Lung (tissue), 12 donors: ENCODE measurements around the gene KRTAP5-8. TPM values are rescaled to one million over a fixed set of nuclear protein-coding genes. Genes with fewer than 3 reads are reported as not detected.
"Not testable (repeated sequence)": the region's sequence is repeated elsewhere in the genome, so short reads cannot be mapped to it uniquely, and the experiment has no call there.

Experiments
- ATAC-seq: fragments of 200-7000 bp; cut with Tn5 transposase; one replicate; pipeline ENCODE4 v1.9.1; 2020; ENCODE audit warnings: moderate number of reproducible peaks; ENCODE audit not compliant: insufficient read depth, low FRiP score
- DNase-seq, 3 donors: peaks; one replicate each; pipeline ENCODE4 v3.0.0-alpha.2; 2013 to 2017
- H3K27ac ChIP-seq, 2 donors: one replicate each; pipeline ENCODE4 v1.5.1; 2013; ENCODE audit warnings: mild to moderate bottlenecking in 2 of 2, moderate library complexity in 2 of 2, control low read depth in 1 of 2, inconsistent platforms in 1 of 2, low read depth in 1 of 2, low read length in 1 of 2
- H3K27me3 ChIP-seq, 3 donors: one replicate each; pipeline ENCODE4 v1.5.1; 2013; ENCODE audit warnings: low read length in 2 of 3; ENCODE audit not compliant: control insufficient read depth in 3 of 3, insufficient read depth in 3 of 3
- H3K36me3 ChIP-seq, 4 donors: one replicate each; pipeline ENCODE4 v1.5.1; 2013; ENCODE audit warnings: low read length in 4 of 4, mild to moderate bottlenecking in 1 of 4, moderate library complexity in 1 of 4; ENCODE audit not compliant: control insufficient read depth in 4 of 4, insufficient read depth in 4 of 4
- H3K4me1 ChIP-seq, 5 donors: one replicate each; pipeline ENCODE4 v1.5.1; 2013; ENCODE audit warnings: low read length in 5 of 5, mild to moderate bottlenecking in 2 of 5, moderate library complexity in 1 of 5; ENCODE audit not compliant: control insufficient read depth in 5 of 5, insufficient read depth in 5 of 5
- H3K4me3 ChIP-seq: one replicate; pipeline ENCODE4 v1.5.1; 2013; ENCODE audit warnings: mild to moderate bottlenecking, control low read depth, moderate library complexity
- H3K9ac ChIP-seq, 2 donors: one replicate each; pipeline ENCODE4 v1.5.1; 2013; ENCODE audit warnings: low read length in 2 of 2, control low read depth in 1 of 2; ENCODE audit not compliant: insufficient read depth in 1 of 2
- H3K9me3 ChIP-seq, 4 donors: one replicate each; pipeline ENCODE4 v1.5.1; 2013; ENCODE audit warnings: low read length in 3 of 4, mild to moderate bottlenecking in 1 of 4, moderate library complexity in 1 of 4; ENCODE audit not compliant: control insufficient read depth in 4 of 4, insufficient read depth in 3 of 4
- WGBS, 2 donors: extraction: QIAGEN DNeasy Blood & Tissue Kit; methylation state at CpG; one replicate each; pipeline ENCODE4 v1.1.7; 2013; 5-methylcytosine and 5-hydroxymethylcytosine counted together
- polyA plus RNA-seq, 2 donors: library from polyadenylated mRNA; stranded (reverse); fragments of 200-250 nt; gene quantifications; one replicate each; pipeline ENCODE4 v1.2.1, GENCODE V29; 2013
- total RNA-seq, 2 donors: library from RNA; depleted of rRNA in 1 of 2; stranded (reverse); fragments of >200 nt in 1 of 2; gene quantifications; one replicate each; pipeline ENCODE4 v1.2.1, GENCODE V29; 2014 to 2021
- TF ChIP-seq, protein P1 (sequence below): IDR thresholded peaks from 2 replicates; pipeline ENCODE4 v1.5.1; 2012; ENCODE audit warnings: mild to moderate bottlenecking; ENCODE audit errors: control extremely low read depth, extremely low read depth
- donor health status: control.
- donor health status: control.
- donor health status: Bipolar disorder and iron deficiency.
- donor health status: healthy.
- donor health status: DM: yes; HTN: yes; CAD: no.

Gene KRTAP5-8
- total and polyA plus RNA-seq, 4 donors: 0.03 to 0.34 (median 0.20) TPM; not detected in 1

- Histone ChIP-seq H3K36me3 (no peaks in the 10 kb centered on the region), H3K9me3 (peaks cover 0 to 2% (median 0%) of the 10 kb centered on the region in 4 donors), H3K9ac (no peak overlapping the region), H3K4me3 (no peak overlapping the region), H3K4me1 (peaks cover 0 to 3% (median 0%) of the 10 kb centered on the region in 5 donors), H3K27me3 (peaks cover 0 to 9% (median 3%) of the 10 kb centered on the region in 3 donors), H3K27ac (no peak overlapping the region)
- DNase-seq (no peak), ATAC-seq (no peak)
- WGBS, 2 donors: 84 to 89% methylated on average over 11 of the region's 11 CpGs
- TF ChIP-seq, protein P1, sequence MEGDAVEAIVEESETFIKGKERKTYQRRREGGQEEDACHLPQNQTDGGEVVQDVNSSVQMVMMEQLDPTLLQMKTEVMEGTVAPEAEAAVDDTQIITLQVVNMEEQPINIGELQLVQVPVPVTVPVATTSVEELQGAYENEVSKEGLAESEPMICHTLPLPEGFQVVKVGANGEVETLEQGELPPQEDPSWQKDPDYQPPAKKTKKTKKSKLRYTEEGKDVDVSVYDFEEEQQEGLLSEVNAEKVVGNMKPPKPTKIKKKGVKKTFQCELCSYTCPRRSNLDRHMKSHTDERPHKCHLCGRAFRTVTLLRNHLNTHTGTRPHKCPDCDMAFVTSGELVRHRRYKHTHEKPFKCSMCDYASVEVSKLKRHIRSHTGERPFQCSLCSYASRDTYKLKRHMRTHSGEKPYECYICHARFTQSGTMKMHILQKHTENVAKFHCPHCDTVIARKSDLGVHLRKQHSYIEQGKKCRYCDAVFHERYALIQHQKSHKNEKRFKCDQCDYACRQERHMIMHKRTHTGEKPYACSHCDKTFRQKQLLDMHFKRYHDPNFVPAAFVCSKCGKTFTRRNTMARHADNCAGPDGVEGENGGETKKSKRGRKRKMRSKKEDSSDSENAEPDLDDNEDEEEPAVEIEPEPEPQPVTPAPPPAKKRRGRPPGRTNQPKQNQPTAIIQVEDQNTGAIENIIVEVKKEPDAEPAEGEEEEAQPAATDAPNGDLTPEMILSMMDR: no peak
Observed at GRCh38 chr11:71572811-71573210, 35.0 kb downstream of the KRTAP5-8 start.

- 76 to 92% methylated on average over 5 of the region's 5 CpGs for WGBS, 2 donors
- no peak for ATAC-seq
- H3K4me1 ChIP-seq: no peaks in the 10 kb centered on the region
- H3K27ac ChIP-seq: no peak overlapping the region
- TF ChIP-seq, protein P1: no peak
- no peak for DNase-seq
- peaks cover 0 to 9% (median 3%) of the 10 kb centered on the region in 3 donors for H3K27me3 ChIP-seq
- no peaks in the 10 kb centered on the region for H3K36me3 ChIP-seq
- no peak overlapping the region for H3K4me3 ChIP-seq
- H3K9me3 ChIP-seq: peaks cover 0 to 2% (median 0%) of the 10 kb centered on the region in 4 donors
- no peak overlapping the region for H3K9ac ChIP-seq
Observed at GRCh38 chr11:71574418-71574817, 36.6 kb downstream of the KRTAP5-8 start.

DNA sequence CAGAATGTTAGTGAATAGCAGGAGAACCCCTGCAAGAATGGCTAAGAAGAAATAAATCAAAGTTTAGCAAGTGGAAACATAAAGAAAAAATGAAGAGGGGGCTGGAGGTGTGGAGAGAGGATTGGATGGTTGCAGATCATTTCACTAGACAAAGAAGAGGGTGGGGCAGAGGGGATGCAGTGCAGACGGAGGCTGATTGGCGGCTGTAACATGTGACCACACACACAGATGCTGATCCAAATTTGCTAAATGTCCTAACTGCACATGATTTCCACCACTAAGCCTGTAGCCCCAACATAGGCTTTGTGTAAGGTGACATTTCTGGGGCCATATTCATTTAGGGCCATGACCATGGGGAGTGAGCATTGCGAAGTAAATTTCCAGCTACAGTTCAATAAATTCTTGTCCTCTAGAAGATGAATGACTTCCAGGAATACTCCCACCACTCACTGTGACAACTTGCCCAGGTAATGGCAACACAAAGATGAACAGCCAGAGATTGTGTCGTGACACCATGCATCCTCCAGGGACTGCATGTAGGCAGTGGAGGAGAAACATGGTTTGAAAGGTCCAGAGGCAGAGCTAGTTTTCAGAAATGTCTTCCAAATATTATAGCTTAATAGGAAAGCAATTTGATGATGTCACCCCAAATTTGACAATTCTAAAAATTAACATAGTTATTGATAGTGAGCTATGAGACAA is 38.0 kb downstream of the KRTAP5-8 start:
- DNase-seq (no peak), ATAC-seq (no peak)
- Histone ChIP-seq H3K4me3 (no peak overlapping the region), H3K9ac (no peak overlapping the region), H3K9me3 (no peaks in the 10 kb centered on the region), H3K27me3 (peaks cover 0 to 5% (median 0%) of the 10 kb centered on the region in 3 donors), H3K36me3 (no peaks in the 10 kb centered on the region), H3K27ac (no peak overlapping the region), H3K4me1 (no peaks in the 10 kb centered on the region)
- TF ChIP-seq, protein P1: no peak
- WGBS, 2 donors: 87% methylated on average over 4 of the region's 4 CpGs

- H3K27me3 ChIP-seq, ATAC-seq, H3K36me3 ChIP-seq, H3K4me3 ChIP-seq, H3K27ac ChIP-seq, H3K9me3 ChIP-seq, H3K4me1 ChIP-seq, H3K9ac ChIP-seq, DNase-seq: not testable (repeated sequence)
- WGBS, 2 donors: 90 to 95% methylated on average over 38 to 39 of the region's 41 CpGs
Observed at GRCh38 chr11:71576688-71577465, 39.1 kb downstream of the KRTAP5-8 start.
